ENCODE measurements around the gene ICAM2.

- no peak for TF ChIP-seq CTCF (IDR thresholded peaks at IDR 0.05)
- TF ChIP-seq EP300 (IDR thresholded peaks at IDR 0.05) = no peak
- TF ChIP-seq POLR2A (IDR thresholded peaks at IDR 0.05) = no peak
- no peak for TF ChIP-seq POLR2AphosphoS5 (IDR thresholded peaks at IDR 0.05)
Observed at GRCh38 chr17:63998050-63998720, 22.2 kb downstream of the ICAM2 start, which contains the start of gene PRR29.

All from gastroesophageal sphincter (tissue), 3 donors.